PC-3 (cell line): ENCODE data around the gene MYB.

Experiments used
- EZH2 ChIP-seq: fragments of 300-600 bp; sonication (generic); IDR thresholded peaks from one replicate; pipeline ENCODE4 v1.6.1; 2017; ENCODE audit warnings: antibody characterized with exemption, mild to moderate bottlenecking, low read length; ENCODE audit not compliant: unreplicated experiment
- EZH2phosphoT487 ChIP-seq: fragments of 300-600 bp; sonication (generic); IDR thresholded peaks from 2 replicates; pipeline ENCODE4 v1.6.1; 2018; ENCODE audit warnings: mild to moderate bottlenecking, antibody characterized with exemption, low read length, borderline replicate concordance
- TF ChIP-seq, protein P1 (sequence below): fragments of 300-600 bp; sonication (generic); conservative IDR thresholded peaks from 2 replicates; pipeline ENCODE4 v1.5.1; 2017; ENCODE audit warnings: antibody characterized with exemption, low read depth, mild to moderate bottlenecking, low read length

DNA sequence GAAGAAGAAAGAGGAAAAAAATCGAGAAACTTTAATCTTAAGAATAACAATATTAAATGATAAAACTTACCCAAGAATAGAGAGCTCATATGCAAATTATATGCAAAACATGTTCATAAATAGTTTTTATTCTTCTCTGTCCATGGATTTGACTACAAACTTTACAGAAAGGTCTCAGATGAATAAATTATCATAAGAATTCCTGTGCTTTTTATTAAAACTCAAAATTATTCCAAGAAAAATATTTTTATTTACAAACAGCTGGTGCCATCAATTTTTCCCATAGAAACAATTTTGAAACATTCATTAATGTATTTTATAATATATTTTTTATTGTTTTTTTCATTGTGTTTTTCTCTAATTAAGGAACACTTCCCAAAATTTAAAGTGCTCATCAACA is 12.1 kb downstream of the MYB start:
- TF ChIP-seq, protein P1, sequence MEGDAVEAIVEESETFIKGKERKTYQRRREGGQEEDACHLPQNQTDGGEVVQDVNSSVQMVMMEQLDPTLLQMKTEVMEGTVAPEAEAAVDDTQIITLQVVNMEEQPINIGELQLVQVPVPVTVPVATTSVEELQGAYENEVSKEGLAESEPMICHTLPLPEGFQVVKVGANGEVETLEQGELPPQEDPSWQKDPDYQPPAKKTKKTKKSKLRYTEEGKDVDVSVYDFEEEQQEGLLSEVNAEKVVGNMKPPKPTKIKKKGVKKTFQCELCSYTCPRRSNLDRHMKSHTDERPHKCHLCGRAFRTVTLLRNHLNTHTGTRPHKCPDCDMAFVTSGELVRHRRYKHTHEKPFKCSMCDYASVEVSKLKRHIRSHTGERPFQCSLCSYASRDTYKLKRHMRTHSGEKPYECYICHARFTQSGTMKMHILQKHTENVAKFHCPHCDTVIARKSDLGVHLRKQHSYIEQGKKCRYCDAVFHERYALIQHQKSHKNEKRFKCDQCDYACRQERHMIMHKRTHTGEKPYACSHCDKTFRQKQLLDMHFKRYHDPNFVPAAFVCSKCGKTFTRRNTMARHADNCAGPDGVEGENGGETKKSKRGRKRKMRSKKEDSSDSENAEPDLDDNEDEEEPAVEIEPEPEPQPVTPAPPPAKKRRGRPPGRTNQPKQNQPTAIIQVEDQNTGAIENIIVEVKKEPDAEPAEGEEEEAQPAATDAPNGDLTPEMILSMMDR = no peak
- TF ChIP-seq EZH2 (no peak), EZH2phosphoT487 (no peak)
